Lung (tissue), 12 donors: ENCODE data around the gene FAM124B. TPM values are rescaled to one million over a fixed set of nuclear protein-coding genes. Genes with fewer than 3 reads are reported as not detected.
"Not testable (repeated sequence)": the region's sequence is repeated elsewhere in the genome, so short reads cannot be mapped to it uniquely, and the experiment has no call there.

Experiments
- ATAC-seq: fragments of 200-7000 bp; cut with Tn5 transposase; one replicate; pipeline ENCODE4 v1.9.1; 2020; ENCODE audit warnings: moderate number of reproducible peaks; ENCODE audit not compliant: insufficient read depth, low FRiP score
- DNase-seq, 3 donors: peaks; one replicate each; pipeline ENCODE4 v3.0.0-alpha.2; 2013 to 2017
- H3K27ac ChIP-seq, 2 donors: one replicate each; pipeline ENCODE4 v1.5.1; 2013; ENCODE audit warnings: mild to moderate bottlenecking in 2 of 2, moderate library complexity in 2 of 2, control low read depth in 1 of 2, inconsistent platforms in 1 of 2, low read depth in 1 of 2, low read length in 1 of 2
- H3K27me3 ChIP-seq, 3 donors: one replicate each; pipeline ENCODE4 v1.5.1; 2013; ENCODE audit warnings: low read length in 2 of 3; ENCODE audit not compliant: control insufficient read depth in 3 of 3, insufficient read depth in 3 of 3
- H3K36me3 ChIP-seq, 4 donors: one replicate each; pipeline ENCODE4 v1.5.1; 2013; ENCODE audit warnings: low read length in 4 of 4, mild to moderate bottlenecking in 1 of 4, moderate library complexity in 1 of 4; ENCODE audit not compliant: control insufficient read depth in 4 of 4, insufficient read depth in 4 of 4
- H3K4me1 ChIP-seq, 5 donors: one replicate each; pipeline ENCODE4 v1.5.1; 2013; ENCODE audit warnings: low read length in 5 of 5, mild to moderate bottlenecking in 2 of 5, moderate library complexity in 1 of 5; ENCODE audit not compliant: control insufficient read depth in 5 of 5, insufficient read depth in 5 of 5
- H3K4me3 ChIP-seq: one replicate; pipeline ENCODE4 v1.5.1; 2013; ENCODE audit warnings: mild to moderate bottlenecking, control low read depth, moderate library complexity
- H3K9ac ChIP-seq, 2 donors: one replicate each; pipeline ENCODE4 v1.5.1; 2013; ENCODE audit warnings: low read length in 2 of 2, control low read depth in 1 of 2; ENCODE audit not compliant: insufficient read depth in 1 of 2
- H3K9me3 ChIP-seq, 4 donors: one replicate each; pipeline ENCODE4 v1.5.1; 2013; ENCODE audit warnings: low read length in 3 of 4, mild to moderate bottlenecking in 1 of 4, moderate library complexity in 1 of 4; ENCODE audit not compliant: control insufficient read depth in 4 of 4, insufficient read depth in 3 of 4
- WGBS, 2 donors: extraction: QIAGEN DNeasy Blood & Tissue Kit; methylation state at CpG; one replicate each; pipeline ENCODE4 v1.1.7; 2013; 5-methylcytosine and 5-hydroxymethylcytosine counted together
- polyA plus RNA-seq, 2 donors: library from polyadenylated mRNA; stranded (reverse); fragments of 200-250 nt; gene quantifications; one replicate each; pipeline ENCODE4 v1.2.1, GENCODE V29; 2013
- total RNA-seq, 2 donors: library from RNA; depleted of rRNA in 1 of 2; stranded (reverse); fragments of >200 nt in 1 of 2; gene quantifications; one replicate each; pipeline ENCODE4 v1.2.1, GENCODE V29; 2014 to 2021
- TF ChIP-seq, protein P1 (sequence below): IDR thresholded peaks from 2 replicates; pipeline ENCODE4 v1.5.1; 2012; ENCODE audit warnings: mild to moderate bottlenecking; ENCODE audit errors: control extremely low read depth, extremely low read depth
- donor health status: control.
- donor health status: control.
- donor health status: Bipolar disorder and iron deficiency.
- donor health status: healthy.
- donor health status: DM: yes; HTN: yes; CAD: no.

FAM124B gene
- total and polyA plus RNA-seq, 4 donors = 0.71 to 21.4 (median 1.7) TPM

DNA sequence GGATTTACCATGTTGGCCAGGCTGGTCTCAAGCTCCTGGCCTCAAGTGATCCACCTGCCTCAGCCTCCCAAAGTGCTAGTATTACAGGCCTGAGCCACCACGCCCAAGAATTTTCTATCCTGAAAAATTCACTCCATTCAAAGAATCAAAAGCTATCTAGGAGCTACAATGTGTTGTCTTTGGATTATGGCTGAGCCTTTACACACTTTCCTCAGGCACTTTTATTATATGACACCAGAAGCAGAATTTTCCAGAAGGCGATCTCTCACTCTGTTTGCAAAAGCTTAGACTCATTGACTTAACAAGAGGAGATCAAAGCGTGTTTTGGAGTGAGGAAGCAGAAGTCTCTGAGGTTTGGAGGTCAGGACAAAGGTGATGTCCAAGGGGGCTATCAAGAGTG lies 3.6 kb downstream of the FAM124B start:
- DNase-seq (no peak), ATAC-seq (no peak)
- H3K4me3 ChIP-seq = no peak overlapping the region
- 85 to 91% methylated on average over 3 of the region's 3 CpGs for WGBS, 2 donors
- TF ChIP-seq, protein P1, sequence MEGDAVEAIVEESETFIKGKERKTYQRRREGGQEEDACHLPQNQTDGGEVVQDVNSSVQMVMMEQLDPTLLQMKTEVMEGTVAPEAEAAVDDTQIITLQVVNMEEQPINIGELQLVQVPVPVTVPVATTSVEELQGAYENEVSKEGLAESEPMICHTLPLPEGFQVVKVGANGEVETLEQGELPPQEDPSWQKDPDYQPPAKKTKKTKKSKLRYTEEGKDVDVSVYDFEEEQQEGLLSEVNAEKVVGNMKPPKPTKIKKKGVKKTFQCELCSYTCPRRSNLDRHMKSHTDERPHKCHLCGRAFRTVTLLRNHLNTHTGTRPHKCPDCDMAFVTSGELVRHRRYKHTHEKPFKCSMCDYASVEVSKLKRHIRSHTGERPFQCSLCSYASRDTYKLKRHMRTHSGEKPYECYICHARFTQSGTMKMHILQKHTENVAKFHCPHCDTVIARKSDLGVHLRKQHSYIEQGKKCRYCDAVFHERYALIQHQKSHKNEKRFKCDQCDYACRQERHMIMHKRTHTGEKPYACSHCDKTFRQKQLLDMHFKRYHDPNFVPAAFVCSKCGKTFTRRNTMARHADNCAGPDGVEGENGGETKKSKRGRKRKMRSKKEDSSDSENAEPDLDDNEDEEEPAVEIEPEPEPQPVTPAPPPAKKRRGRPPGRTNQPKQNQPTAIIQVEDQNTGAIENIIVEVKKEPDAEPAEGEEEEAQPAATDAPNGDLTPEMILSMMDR = no peak
- H3K27me3 ChIP-seq = no peaks in the 10 kb centered on the region
- H3K4me1 ChIP-seq = peaks cover 0 to 4% (median 0%) of the 10 kb centered on the region in 5 donors
- no peak overlapping the region for H3K9ac ChIP-seq
- peaks cover 0 to 2% (median 0%) of the 10 kb centered on the region in 4 donors for H3K9me3 ChIP-seq
- H3K27ac ChIP-seq = no peak overlapping the region
- H3K36me3 ChIP-seq = no peaks in the 10 kb centered on the region

DNA sequence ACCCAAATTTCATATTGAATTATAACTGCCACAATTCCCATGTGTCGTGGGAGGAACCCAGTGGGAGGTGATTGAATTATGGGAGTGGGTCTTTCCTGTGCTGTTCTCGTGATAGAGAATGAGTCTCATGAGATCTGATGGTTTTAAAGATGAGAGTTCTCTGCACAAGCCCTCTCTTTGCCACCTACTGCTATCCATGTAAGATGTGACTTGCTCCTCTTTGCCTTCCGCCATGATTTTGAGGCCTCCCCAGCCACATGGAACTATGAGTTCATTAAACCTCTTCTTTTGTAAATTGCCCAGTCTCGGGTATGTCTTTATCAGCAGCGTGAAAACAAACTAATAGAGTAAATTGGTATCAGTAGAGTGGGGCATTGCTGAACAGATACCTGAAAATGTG lies 4.8 kb downstream of the FAM124B start:
- WGBS, 2 donors = 90 to 92% methylated on average over 5 of the region's 5 CpGs
- H3K4me1 ChIP-seq, H3K9ac ChIP-seq, DNase-seq, H3K27ac ChIP-seq, H3K4me3 ChIP-seq, ATAC-seq, H3K36me3 ChIP-seq, H3K27me3 ChIP-seq, H3K9me3 ChIP-seq: not testable (repeated sequence)

DNA sequence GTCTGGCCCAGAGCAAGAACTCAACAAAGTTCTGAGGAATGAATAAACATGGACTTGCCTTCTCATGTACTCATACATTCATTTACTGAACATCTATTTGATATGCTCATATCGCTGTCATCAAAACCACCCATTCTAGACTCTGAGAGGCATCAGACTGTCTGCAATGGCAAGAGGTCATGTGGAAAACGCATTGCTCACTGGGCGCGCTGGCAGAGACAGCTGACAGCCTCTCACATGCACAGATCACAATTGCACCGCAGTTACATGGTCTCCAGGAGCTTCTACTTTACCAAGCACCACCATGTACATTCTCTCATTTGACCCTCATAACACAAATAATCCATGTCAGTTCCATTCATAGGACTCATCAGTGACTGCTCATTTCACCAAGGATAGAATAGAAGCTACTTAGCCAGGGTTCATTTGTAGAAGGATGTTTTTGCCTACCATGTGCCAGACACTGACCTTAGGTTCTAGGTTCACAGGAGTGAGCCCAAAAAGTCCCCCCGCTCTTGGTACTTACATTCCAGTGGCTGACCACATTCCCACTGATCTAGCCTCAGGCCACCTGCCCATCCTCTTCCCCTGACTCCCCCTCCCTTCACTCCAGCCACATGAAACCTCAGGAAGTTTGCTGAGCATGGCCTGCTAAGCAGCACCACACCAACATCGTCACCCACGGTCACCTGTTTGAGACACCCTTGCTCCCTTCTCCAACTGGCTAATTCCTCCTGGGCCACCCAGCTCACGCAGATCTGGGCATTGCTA lies 6.1 kb downstream of the FAM124B start:
- 82 to 84% methylated on average over 9 of the region's 9 CpGs for WGBS, 2 donors
- H3K36me3 ChIP-seq = no peaks in the 10 kb centered on the region
- no peak for DNase-seq
- TF ChIP-seq, protein P1 = no peak
- H3K4me1 ChIP-seq = peaks cover 0 to 6% (median 0%) of the 10 kb centered on the region in 5 donors
- no peak overlapping the region for H3K4me3 ChIP-seq
- no peak overlapping the region for H3K27ac ChIP-seq
- no peak for ATAC-seq
- no peak overlapping the region for H3K9ac ChIP-seq
- H3K27me3 ChIP-seq = no peaks in the 10 kb centered on the region
- H3K9me3 ChIP-seq = no peaks in the 10 kb centered on the region

DNA sequence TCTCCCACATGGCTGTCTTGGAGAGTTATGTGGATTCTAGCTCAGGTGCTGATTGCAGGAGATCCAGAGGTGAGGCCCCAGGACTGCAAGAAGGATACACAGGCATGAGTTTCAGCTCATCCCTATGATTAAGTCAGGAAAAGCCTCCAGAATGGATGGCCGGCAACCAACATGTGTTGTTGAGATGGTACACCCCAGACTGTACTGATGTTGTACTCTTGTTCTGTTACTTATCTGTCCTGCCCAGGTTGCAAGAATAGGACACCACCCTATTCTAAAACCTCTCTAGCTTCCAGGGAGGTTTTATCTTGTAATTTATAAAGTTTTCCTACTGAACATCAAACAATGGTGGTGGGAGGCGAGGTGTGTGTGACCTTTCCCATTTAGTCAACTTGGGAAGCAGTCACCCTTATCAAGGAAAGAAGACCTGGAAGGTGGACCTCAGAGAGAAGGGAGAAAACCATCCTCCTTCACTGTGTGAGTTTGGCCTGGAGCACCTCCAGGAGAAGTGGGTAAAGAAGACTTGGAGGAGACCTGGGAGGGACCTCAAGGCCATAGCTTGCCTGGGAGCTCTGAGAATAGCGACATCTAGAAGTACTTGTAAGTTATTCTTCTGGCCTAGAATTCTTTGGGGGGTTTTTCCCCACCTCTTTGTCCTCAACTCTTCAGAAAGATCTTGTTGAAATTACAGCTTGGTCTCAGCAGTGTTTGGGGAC lies 8.6 kb downstream of the FAM124B start:
- no peak for DNase-seq
- 89 to 91% methylated on average over 3 of the region's 3 CpGs for WGBS, 2 donors
- Histone ChIP-seq H3K4me3 (no peak overlapping the region), H3K4me1 (peaks cover 0 to 7% (median 0%) of the 10 kb centered on the region in 5 donors), H3K9ac (no peak overlapping the region), H3K27ac (no peak overlapping the region), H3K27me3 (no peaks in the 10 kb centered on the region), H3K9me3 (peaks cover 0 to 3% (median 0%) of the 10 kb centered on the region in 4 donors), H3K36me3 (no peaks in the 10 kb centered on the region)
- ATAC-seq = no peak
- TF ChIP-seq, protein P1 = no peak
